Stimulated activated CD4-positive, alpha-beta T cell treated with anti-CD3 and anti-CD28 coated beads, Interleukin-2, amount 100 ng/mL, for 4 hours (primary cell): ENCODE measurements around the gene SDF2L1.
"Not testable (repeated sequence)": the region's sequence is repeated elsewhere in the genome, so short reads cannot be mapped to it uniquely, and the experiment has no call there.

Experiments used
- DNase-seq: peaks from one replicate; pipeline ENCODE4 v3.0.0-alpha.2; 2020; ENCODE audit warnings: low read depth

SDF2L1 gene

DNA sequence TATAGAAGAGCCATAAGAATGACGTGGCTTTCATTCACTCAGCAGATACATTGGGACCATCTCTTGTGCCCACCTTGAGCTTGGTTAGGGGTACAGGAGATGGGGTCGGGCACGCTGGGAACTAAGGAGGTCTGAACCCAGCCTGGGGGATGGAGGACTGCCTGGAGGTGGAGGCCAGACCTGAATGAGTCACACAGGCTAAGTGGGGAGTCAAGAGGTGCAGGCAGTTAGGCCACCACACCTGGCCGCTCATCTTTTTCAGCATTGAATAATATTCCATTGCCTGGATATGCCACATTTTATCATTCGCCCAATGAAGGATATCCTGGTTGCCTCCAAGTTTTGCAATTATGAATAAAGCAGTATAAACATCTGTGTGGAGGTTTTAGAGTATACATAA, 19.9 kb downstream of the SDF2L1 start:
- no peak for DNase-seq

DNA sequence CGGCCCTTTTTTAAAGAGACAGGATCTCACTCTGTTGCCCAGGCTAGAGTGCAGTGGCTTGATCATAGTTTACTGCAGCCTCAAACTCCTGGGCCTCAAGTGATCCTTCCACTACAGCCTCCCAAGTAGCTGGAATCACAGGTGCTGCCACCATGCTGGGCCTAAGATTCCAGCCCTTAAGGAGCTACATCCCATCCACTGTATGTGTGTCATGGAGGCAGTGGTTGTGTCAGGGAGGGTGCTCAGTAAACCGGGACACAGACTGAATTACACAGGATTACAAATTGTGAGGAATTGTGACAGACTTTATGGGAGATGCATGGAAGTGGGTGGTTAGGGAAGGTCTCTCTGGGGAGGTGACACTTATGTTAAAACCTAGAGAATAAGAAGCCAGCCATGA, 21.6 kb downstream of the SDF2L1 start:
- DNase-seq: no peak

DNA sequence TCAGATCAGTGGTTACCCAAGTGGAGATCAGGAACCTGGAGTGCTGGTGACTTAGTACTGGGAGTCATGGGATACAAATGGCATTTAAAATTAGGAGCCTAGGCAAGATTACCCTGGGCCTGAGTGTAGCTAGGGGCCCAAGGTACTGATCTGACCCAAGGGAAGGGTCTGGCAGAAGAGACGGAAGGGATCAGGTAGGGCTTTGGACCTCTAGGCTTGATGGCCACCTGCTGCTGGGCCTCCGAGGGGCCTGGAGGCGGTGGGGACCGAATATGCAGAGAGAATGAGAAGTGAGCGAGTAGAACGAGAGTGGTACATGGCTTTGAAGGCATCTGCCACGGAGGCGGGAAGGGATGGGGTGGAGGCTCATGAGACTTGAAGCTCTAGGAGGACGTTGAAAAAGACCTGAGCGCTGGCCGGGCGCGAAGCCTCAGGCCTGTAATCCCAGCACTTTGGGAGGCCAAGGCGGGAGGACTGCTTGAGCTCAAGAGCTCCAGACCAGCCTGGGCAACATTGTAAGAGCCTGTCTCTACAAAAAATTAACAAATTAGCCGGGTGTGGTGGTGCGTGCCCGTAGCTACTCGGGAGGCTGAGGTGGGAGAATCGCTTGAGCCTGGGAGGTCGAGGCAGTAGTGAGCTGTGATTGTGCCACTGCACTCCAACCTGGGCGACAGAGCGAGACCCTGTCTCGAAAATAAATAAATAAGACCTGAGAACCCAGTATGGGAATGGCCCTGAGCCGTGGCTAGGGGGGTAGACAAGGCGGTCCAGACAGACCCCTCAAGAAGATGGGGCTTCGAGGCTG, 23.1 kb downstream of the SDF2L1 start:
- no peak for DNase-seq

DNA sequence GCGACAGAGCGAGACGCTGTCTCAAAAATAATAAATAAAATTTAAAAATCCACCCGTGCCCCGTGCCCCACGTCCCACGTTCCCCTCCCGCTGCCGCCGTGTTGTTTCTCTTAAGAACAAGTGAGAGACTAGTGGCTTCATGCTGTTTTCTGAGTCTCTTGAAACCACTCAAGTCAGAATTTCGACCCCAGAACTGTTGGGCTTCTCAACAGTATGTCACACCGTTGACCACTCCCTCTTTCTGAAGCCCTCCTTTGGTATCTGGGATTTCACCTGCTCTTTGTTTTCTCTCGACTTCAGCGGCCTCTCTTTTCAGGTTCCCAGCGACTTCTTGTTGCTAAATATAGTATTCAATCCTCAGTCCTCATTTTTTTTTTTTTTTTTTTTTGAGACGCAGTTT, 24.7 kb downstream of the SDF2L1 start:
- no peak for DNase-seq

DNA sequence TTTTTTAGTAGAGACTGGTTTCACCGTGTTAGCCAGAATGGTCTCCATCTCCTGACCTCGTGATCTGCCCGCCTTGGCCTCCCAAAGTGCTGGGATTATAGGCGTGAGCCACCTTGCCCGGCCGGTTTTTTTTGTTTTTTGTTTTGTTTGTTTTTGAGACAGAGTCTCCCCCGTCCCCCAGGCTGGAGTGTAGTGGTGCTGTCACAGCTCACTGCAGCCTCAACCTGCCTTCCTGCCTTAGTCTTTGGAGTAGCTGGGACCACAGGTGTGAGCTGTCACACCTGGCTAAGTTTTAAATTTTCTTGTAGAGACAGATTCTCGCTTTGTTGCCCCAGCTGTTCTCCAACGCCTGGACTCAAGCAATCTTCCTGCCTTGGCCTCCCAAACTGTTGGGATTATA, 26.9 kb downstream of the SDF2L1 start:
- no peak for DNase-seq

DNA sequence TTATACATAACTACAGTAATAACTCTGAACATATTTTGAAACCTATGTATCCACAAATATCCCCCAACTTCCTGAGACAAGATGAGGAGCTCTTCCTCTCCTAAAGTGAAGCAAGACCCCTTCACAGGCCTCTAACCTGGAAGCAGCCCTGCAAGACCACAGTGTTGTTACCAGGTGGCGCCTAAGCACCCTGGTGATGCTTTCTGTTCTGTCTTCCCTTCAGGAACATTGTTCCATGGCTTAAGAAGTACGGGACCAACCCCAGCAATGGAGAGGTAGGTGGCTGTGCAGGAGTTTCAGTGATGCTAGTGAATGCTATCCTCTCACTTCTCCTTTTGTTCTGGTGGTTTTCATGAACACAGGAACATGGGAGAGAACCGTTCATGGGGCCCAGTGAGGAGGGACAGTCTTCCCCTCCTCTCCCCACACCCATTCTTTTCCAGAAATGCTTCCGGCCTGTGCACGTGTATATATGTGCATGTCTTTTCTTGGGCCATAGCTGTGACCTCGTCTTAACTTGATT, 30.1 kb downstream of the SDF2L1 start:
- no peak for DNase-seq

DNA sequence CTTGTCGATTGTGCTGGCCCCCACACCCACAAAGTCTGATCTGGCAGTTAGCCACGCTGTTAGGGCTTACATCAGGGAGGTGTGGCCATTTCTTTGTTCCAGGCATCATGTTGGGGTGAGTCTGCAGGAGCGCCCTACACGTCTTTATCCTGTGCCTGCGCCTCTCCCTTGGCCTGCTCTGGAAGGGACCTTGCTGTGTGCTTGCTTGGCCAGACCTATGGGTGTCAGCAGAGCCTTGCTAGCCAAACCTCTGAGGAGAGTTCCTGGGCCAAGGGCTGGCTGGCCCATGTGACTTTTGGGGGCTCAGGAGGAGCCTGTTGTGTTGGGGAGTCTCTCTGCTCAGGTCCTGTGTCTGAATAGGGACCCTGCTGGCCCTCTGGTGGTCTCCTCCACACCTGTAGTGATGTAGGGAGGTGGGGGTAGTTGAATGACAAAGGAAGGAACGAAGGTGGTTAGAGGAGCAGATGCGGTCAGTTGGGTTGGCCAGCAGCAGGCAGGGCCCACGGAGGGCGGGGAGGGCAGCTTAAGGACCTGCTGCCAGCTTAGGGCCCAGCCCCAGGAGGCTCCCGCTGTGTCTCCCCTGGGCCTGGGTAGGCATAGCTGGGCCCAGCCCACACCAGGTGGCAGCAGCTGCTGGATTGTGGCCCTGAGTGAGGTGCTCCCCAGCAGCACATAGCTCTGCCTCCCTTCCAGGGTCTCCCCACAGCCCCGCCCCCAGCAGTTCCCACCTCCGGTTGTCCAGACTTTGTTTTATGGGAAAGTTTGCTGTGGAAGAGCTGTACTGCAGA, 31.6 kb downstream of the SDF2L1 start:
- no peak for DNase-seq

DNA sequence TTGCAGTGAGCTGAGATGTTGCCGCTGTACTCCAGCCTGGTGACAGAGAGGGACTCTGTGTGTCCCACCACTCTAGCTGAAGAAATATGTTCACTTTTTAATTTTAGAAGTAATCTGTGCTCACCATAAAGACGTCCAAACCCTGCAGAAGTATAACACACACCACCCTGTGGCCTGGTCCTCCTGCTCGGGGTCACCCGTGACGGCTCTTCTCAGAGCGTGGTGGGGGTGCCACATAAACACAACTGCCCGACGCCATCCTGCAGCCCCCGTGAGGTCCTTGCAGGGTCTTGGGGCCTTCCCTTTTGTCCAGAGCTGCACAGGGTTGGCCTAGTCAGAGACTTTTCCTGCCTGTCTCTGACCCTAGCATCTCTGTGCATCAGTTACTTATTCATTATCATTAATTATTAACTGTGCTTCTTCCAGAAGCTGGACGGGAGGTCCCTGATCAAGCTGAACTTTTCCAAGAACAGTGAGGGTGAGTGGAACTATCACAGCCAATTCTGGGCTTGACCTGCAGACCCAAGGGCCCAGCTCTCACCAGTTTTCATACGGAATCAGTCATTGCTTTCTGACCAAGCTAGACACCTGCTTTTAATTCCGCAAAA, 32.6 kb downstream of the SDF2L1 start:
- no peak for DNase-seq

DNA sequence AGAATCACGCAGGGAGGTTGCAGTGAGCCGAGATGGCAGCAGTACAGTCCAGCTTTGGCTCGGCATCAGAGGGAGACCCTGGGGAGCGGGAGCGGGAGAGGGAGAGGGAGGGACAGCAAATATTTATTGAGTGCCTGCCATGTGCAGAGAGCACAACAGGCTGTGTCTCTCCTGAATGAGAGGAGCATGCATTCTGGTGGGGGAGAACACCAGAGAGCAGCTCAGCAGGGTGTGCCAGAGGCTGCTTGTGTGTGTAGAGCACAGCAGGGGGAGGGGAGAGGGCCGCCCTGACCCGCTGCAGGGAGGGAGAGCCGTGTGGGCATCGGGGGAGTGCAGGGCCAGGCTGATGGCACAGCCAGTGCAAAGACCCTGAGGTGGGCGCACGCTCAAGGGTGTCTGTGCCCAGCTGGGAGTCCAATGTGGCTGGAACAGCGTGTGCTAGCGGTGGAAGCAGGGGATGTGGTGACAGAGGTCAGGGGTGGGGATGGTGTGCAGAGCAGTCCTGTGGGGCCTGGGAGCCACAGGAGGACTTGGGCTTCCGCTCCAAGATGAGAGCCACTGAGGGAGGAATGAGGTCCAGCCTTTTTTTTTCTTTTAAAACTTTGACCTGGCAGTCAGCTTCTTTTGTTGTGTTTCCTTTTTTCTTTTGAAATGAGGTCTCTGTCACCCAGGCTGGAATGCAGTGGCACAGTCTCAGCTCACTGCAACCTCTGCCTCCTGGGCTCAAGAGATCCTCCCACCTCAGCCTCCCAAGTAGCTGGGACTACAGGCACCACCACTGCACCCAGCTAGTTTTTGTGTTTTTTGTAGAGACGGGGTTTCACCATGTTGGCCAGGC, 35.7 kb downstream of the SDF2L1 start:
- no peak for DNase-seq

DNA sequence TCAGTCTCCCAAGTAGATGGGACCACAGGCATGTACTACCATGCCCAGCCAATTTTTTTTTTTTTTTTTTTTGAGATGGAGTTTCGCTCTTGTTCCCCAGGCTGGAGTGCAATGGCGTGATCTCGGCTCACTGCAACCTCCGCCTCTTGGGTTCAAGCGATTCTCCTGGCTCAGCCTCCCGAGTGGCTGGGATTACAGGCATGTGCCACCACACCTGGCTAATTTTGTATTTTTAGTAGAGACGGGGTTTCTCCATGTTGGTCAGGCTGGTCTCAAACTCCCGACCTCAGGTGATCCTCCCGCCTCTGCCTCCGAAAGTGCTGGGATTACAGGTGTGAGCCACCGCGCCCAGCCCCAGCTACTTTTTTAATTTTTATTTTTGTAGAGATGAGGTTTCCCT, 36.7 kb downstream of the SDF2L1 start:
- not testable (repeated sequence) for DNase-seq

DNA sequence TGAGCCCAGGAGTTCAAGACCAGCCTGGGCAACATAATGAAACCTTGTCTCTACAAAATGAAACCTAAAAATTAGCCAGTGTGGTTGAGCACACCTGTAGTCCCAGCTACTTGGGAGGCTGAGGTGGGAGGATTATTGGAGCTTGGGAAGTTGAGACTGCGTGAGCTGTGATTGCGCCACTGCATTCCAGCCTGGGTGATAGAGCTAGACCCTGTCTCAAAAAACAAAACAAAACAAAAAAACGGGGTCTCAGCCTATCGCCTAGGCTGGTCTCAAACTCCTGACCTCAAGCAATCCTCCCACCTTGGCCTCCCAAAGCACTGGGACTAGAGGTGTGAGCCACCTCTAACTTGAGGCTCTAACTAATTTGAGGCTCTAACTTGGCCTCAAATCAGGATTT, 37.3 kb downstream of the SDF2L1 start:
- no peak for DNase-seq

DNA sequence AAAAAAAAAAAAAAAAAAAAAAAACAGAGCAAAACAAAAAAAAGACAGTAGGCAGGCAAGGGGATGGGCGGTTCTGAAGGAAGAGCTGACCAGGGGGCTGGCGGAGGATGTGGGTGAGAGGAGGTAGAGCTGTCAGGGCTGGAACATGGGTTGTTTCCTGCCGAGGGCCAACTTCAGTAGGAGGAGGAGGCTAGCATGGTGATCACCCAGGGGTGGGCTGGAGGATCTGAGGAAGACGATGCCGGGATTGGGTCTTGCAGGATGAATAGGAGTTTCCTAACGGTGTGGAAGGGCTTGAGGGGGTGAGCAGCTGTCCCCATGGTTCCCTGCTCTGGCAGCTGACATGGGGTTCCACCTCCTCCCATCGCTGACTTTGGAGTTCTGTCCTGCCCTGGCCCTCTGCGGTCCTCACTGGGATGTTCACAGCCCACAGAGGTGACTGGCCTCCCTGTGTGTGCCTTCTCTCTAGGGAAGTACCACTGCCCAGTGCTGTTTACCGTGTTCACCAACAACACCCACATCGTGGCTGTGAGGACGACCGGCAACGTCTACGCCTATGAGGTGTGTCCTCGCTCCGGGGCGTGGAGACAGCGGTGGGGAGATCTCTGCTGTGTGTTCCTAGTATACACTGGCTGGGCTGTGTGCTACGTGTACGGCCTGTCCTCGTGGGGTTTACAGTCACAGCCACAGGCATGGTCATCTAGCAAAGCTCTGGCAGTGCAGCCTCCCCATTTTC, 38.9 kb downstream of the SDF2L1 start:
- no peak for DNase-seq

DNA sequence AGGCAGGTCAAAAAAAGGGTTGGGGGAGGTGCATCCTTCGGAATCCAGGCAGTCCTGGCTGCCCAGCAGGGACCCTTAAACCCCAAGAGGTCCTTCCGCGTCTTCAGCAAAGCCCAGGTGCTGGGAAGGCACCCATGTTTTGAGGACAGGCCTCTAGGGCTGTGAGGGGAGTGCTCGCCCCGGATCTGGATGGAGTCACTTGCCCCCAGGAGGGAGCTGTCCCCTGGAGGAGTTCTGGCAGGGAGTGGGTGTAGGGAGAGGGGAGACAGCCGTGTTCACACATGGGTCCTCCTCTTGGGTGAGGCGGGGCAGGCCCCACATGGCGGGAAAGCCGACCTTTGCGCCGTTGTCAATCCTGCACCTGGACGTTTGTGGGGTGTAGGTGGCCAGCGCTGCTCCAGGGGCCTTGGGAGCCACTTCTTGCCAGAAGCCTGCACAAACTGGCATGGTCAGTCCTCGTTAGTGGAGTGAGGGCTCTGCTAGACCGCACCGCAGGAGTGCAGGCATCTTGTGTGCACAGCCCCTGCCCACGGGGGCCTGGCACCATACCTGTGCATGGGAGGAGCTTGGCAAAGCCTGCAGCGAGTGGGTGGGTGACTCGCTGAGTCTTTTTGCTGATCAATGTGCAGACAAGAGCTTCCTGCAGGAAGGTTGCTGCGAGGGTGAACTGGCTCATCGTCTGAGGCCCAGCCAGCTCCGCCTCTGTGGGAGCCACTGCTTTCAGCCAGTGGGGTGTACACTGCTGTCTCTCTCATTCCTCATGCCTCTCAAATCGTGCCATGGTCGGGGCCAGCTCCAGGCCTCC, 39.7 kb downstream of the SDF2L1 start:
- no peak for DNase-seq

DNA sequence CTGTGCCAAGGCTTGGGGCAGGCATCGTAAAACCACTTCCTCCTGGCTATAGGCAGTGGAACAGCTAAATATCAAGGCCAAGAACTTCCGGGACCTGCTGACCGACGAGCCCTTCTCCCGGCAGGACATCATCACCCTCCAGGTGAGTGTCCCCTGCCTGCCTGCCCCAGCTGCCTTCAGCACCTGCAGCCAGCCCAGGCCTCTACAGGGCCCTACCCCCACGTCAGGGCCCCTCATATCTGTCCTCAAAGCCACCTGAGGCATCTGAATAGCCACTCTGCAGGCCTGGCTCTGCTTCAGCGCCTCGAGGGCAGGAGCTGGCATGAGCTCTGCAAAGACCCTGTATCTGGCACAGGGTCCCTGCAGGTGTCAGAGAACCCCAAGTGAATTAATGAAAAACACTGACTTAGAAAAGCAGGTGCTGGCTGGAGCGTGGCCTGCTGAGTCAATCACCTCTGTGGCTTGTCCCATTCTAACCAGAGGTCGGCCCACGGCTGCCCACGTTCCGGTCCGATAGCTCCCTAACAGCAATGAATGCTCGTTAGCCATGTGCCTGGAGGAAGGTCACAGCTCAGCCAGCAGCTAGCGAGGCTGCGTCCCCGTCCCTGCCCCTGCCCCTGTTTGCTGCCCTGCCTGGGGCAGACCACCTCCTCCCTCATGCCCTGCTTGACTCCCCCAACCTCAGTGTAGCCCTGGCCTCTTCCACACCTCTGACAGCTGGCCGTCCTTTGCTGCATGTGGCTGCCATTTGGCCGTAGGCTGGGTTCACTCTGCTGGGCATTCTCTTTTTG, 40.5 kb downstream of the SDF2L1 start:
- DNase-seq: no peak

DNA sequence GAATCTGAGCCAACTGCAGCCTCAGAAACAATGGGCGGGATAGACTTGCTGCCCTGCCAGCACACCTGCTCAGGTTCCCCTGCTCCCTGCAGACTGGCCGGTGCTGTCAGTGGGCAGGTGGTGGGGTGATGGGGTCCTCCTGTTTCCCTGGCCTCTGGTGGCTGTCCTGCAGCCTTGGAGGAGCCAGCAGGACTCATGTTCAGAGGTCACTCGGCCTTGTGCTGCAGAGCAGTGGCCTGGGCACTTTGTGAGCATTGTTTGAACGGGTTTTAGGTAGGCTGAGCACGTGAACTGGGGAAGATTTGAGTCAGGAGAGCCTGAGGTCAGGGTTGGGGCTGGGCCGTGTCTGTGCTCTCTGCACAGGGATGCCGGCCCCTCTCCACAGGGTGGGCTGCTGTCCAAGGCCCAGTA, 41.3 kb downstream of the SDF2L1 start:
- DNase-seq: no peak

DNA sequence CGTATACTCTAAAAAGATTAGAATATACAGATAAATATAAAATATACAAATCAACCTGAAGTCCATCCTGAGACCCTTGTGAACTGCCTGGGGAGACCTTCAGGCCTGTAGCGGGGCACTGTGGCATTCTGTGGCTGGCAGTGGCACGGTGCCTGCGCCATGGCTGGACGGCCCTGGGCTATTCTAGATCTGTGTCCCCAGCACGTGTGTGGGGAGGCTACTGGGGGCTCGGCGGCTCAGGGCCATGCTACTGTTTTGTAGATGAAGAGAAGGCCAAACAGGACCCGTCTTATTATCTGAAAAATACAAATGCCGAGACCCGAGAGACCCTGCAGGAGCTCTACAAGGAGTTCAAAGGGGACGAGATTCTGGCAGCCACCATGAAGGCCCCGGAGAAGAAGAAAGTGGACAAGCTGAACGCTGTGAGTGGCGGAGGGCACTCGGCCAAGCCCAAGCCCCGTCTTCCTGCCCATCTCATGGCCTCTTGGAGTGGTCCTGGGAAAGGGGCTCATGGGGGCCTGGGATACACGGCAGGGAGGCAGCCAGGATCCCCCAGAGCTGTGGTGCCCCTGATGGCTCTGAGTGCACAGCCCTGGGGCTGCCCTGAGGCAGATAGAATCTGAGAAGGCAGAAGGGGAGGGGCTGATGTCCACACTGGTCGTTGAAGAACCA, 42.5 kb downstream of the SDF2L1 start:
- no peak for DNase-seq

DNA sequence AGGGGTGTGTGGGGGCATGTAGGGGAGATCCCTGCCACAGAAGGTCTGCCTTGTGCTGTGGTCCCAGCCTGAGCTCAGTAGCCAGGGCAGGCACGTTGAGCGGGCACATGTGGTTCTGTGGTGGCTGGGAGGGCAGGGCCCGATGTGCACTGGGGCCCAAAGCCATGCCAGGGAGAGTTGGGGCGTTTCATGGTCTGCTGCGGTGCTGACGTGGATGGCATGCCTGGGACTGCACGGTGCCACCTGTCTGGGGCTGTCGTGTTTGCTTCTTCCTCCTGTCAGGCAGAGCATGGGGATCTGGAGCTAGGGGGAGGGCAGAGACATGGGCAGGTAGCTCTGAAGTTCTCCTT, 43.0 kb downstream of the SDF2L1 start:
- DNase-seq: no peak

DNA sequence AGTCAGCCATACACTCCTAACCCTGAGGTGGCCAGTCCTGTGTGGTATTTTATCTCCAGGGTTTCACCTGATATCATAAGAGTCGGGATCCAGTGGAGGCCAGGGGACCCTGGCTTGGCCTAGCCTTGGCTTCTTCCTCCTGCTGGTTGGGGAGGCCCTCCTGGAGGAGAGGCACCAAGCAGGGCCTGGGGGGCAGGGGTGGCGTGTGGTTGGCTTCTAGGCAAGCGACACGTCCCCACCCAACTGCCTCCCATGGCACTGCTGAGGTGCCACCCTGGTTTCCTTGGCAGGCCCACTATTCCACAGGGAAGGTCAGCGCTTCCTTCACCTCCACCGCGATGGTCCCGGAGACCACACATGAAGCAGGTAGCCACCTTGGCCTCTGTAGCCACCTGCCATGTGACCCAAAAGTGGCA, 44.1 kb downstream of the SDF2L1 start:
- no peak for DNase-seq
